Common myeloid progenitor, CD34-positive (primary cell): ENCODE results near the gene NVL.
"Not testable (repeated sequence)": the region's sequence is repeated elsewhere in the genome, so short reads cannot be mapped to it uniquely, and the experiment has no call there.

Source experiments
- CTCF ChIA-PET: fragments of 350-600 bp; sonication (Branson Sonifier 250); formaldehyde crosslinking; loops from one replicate; lab custom pipeline; 2021; ENCODE audit warnings: antibody characterized with exemption; lab: Charles Lee
- POLR2A ChIA-PET: fragments of 350-600 bp; sonication (Branson Sonifier 250); formaldehyde crosslinking; loops from one replicate; lab custom pipeline; 2021; ENCODE audit warnings: antibody characterized with exemption; lab: Charles Lee
- DNase-seq, 3 donors: peaks; one replicate each; pipeline versions ENCODE4 v3.0.0 to v3.0.0-alpha.2; 2013
- H3K27ac ChIP-seq, 2 experiments: 1 replicate in 1 of 2; 2 replicates in 1 of 2; pipeline ENCODE4 v1.7.0; 2013; ENCODE audit warnings: inconsistent platforms in 2 of 2, low read length in 2 of 2, mild to moderate bottlenecking in 2 of 2, low read depth in 1 of 2, moderate library complexity in 1 of 2; ENCODE audit not compliant: severe bottlenecking in 2 of 2, insufficient read depth in 1 of 2, poor library complexity in 1 of 2
- H3K27me3 ChIP-seq, 5 experiments: replicated peaks in 2 of 5; 1 replicate in 3 of 5; 2 replicates in 2 of 5; pipeline versions ENCODE4 v1.6.1 to v1.7.0; 2013; ENCODE audit warnings: low read length in 4 of 5, mild to moderate bottlenecking in 2 of 5, moderate library complexity in 2 of 5, inconsistent platforms in 1 of 5; ENCODE audit not compliant: insufficient read depth in 5 of 5, control insufficient read depth in 4 of 5
- H3K36me3 ChIP-seq, 4 experiments: 1 replicate in 2 of 4; 2 replicates in 2 of 4; pipeline versions ENCODE4 v1.6.1 to v1.7.0; 2013; ENCODE audit warnings: low read length in 3 of 4, control low read depth in 1 of 4, mild to moderate bottlenecking in 1 of 4; ENCODE audit not compliant: control insufficient read depth in 4 of 4, insufficient read depth in 4 of 4
- H3K4me1 ChIP-seq, 4 experiments: 1 replicate in 3 of 4; 2 replicates in 1 of 4; pipeline versions ENCODE4 v1.6.1 to v1.7.1; 2013; ENCODE audit warnings: low read length in 3 of 4, mild to moderate bottlenecking in 3 of 4, control low read depth in 1 of 4, inconsistent platforms in 1 of 4, moderate library complexity in 1 of 4; ENCODE audit not compliant: control insufficient read depth in 4 of 4, insufficient read depth in 4 of 4; ENCODE audit errors: control extremely low read depth in 1 of 4
- H3K4me3 ChIP-seq, 7 experiments: 1 replicate in 4 of 7; 2 replicates in 3 of 7; pipeline versions ENCODE4 v1.5.1 to v1.7.0; 2013; ENCODE audit warnings: mild to moderate bottlenecking in 7 of 7, low read length in 6 of 7, moderate library complexity in 6 of 7, inconsistent platforms in 2 of 7, low read depth in 2 of 7, control low read depth in 1 of 7; ENCODE audit not compliant: insufficient read depth in 4 of 7, control insufficient read depth in 1 of 7; ENCODE audit errors: extremely low read depth in 1 of 7
- H3K9me3 ChIP-seq, 5 experiments: 1 replicate in 4 of 5; 2 replicates in 1 of 5; pipeline versions ENCODE4 v1.6.1 to v1.7.1; 2013; ENCODE audit warnings: low read length in 4 of 5, mild to moderate bottlenecking in 2 of 5, inconsistent platforms in 1 of 5, low read depth in 1 of 5, moderate library complexity in 1 of 5; ENCODE audit not compliant: control insufficient read depth in 4 of 5, insufficient read depth in 2 of 5; ENCODE audit errors: control extremely low read depth in 1 of 5
- WGBS: methylation state at CpG from one replicate; pipeline ENCODE4 v1.1.5; 2013; ENCODE audit not compliant: insufficient coverage; 5-methylcytosine and 5-hydroxymethylcytosine counted together

The NVL gene

GRCh38 chr1:224205931-224206538 is 123.9 kb downstream of the NVL start:
- Histone ChIP-seq H3K4me3 (peak overlapping the region in 1 of 7 experiments; percentile 64), H3K27ac (peak overlapping the region in 1 of 2 experiments; percentile 21), H3K4me1 (peaks cover 9 to 29% (median 16%) of the 10 kb centered on the region in 4 experiments)
- H3K36me3 ChIP-seq, H3K9me3 ChIP-seq, H3K27me3 ChIP-seq, POLR2A ChIA-PET, DNase-seq: not testable (repeated sequence)
- CTCF ChIA-PET, result interaction anchor here (1.2 to 1.6 kb wide), 3 partner anchors 11 to 37 kb away, joined by 3 to 5 read pairs (median 4); no protein-coding TSS in a partner anchor
- 92% methylated on average over 3 of the region's 10 CpGs for WGBS

- no peaks in the 10 kb centered on the region for H3K27me3 ChIP-seq
- no peaks in the 10 kb centered on the region for H3K9me3 ChIP-seq
- peaks cover 9 to 29% (median 16%) of the 10 kb centered on the region in 4 experiments for H3K4me1 ChIP-seq
- H3K36me3 ChIP-seq, result no peaks in the 10 kb centered on the region
- DNase-seq, result peak; percentile 75 to 95 (median 93)
- H3K4me3 ChIP-seq, result peak overlapping the region in 4 of 7 experiments; percentile 36 to 64 (median 41)
- 50% methylated on average over 2 of the region's 4 CpGs for WGBS
- peak overlapping the region in 1 of 2 experiments; percentile 21 for H3K27ac ChIP-seq
- CTCF ChIA-PET, result interaction anchor here (0.7 to 1.6 kb wide), 4 partner anchors 11 to 61 kb away, joined by 3 to 5 read pairs (median 4); no protein-coding TSS in a partner anchor
- POLR2A ChIA-PET, result interaction anchor here (1.3 kb wide), 1 partner anchor 22 kb away, joined by 8 read pairs; the partner anchor contains the start of gene DEGS1
Observed at GRCh38 chr1:224205438-224205840, 124.5 kb downstream of the NVL start.

GRCh38 chr1:224203243-224204016 is 126.5 kb downstream of the NVL start:
- POLR2A ChIA-PET, result no interaction called here
- CTCF ChIA-PET, result interaction anchor here (0.6 to 1.1 kb wide), 3 partner anchors 10 to 51 kb away, joined by 3 read pairs; no protein-coding TSS in a partner anchor
- H3K27me3 ChIP-seq, result no peaks in the 10 kb centered on the region
- H3K4me3 ChIP-seq, result no peak overlapping the region
- WGBS, result 70% methylated on average over 4 of the region's 8 CpGs
- no peak overlapping the region for H3K27ac ChIP-seq
- H3K9me3 ChIP-seq, result no peaks in the 10 kb centered on the region
- H3K36me3 ChIP-seq, result no peaks in the 10 kb centered on the region
- peaks cover 9 to 29% (median 16%) of the 10 kb centered on the region in 4 experiments for H3K4me1 ChIP-seq
- no peak for DNase-seq

GRCh38 chr1:224201853-224202252 is 128.1 kb downstream of the NVL start:
- no peak for DNase-seq
- 100% methylated on average over 1 of the region's 4 CpGs for WGBS
- Histone ChIP-seq H3K36me3 (no peaks in the 10 kb centered on the region), H3K27ac (no peak overlapping the region), H3K4me3 (no peak overlapping the region), H3K9me3 (no peaks in the 10 kb centered on the region), H3K27me3 (no peaks in the 10 kb centered on the region), H3K4me1 (peaks cover 9 to 29% (median 16%) of the 10 kb centered on the region in 4 experiments)
- CTCF ChIA-PET, result interaction anchor here (0.7 kb wide), 1 partner anchor 8 kb away, joined by 3 read pairs; no protein-coding TSS in a partner anchor
- POLR2A ChIA-PET, result no interaction called here

- H3K4me1 ChIP-seq, result peaks cover 9 to 29% (median 16%) of the 10 kb centered on the region in 4 experiments
- no peak overlapping the region for H3K27ac ChIP-seq
- no peaks in the 10 kb centered on the region for H3K27me3 ChIP-seq
- no peaks in the 10 kb centered on the region for H3K36me3 ChIP-seq
- ChIA-PET POLR2A (no interaction called here), CTCF (interaction anchor here (0.7 kb wide), 1 partner anchor 8 kb away, joined by 3 read pairs; no protein-coding TSS in a partner anchor)
- WGBS, result 100% methylated on average over 3 of the region's 5 CpGs
- H3K9me3 ChIP-seq, result no peaks in the 10 kb centered on the region
- no peak for DNase-seq
- H3K4me3 ChIP-seq, result no peak overlapping the region
Observed at GRCh38 chr1:224201383-224201782, 128.6 kb downstream of the NVL start.

GRCh38 chr1:224199679-224200078 is 130.3 kb downstream of the NVL start:
- H3K27me3 ChIP-seq, result no peaks in the 10 kb centered on the region
- H3K27ac ChIP-seq, result no peak overlapping the region
- H3K9me3 ChIP-seq, result no peaks in the 10 kb centered on the region
- no peak overlapping the region for H3K4me3 ChIP-seq
- ChIA-PET CTCF (no interaction called here), POLR2A (no interaction called here)
- WGBS, result 100% methylated on average over 1 of the region's 2 CpGs
- H3K36me3 ChIP-seq, result peaks cover 0 to 4% (median 2%) of the 10 kb centered on the region in 4 experiments
- peaks cover 4 to 17% (median 6%) of the 10 kb centered on the region in 4 experiments for H3K4me1 ChIP-seq
- no peak for DNase-seq
